T-cell (primary cell): ENCODE measurements around the gene RNPEP. TPM values are rescaled to one million over a fixed set of nuclear protein-coding genes. Genes with fewer than 3 reads are reported as not detected.

Source experiments
- ATAC-seq, 4 experiments: fragments of 200-7000 bp in 3 of 4; fragments of 150-1000 bp in 1 of 4; cut with Tn5 transposase; replicated peaks in 1 of 4; 1 replicate in 3 of 4; 2 replicates in 1 of 4; pipeline ENCODE4 v1.10.0; 2021; ENCODE audit warnings: moderate library complexity in 3 of 4, mild to moderate bottlenecking in 2 of 4, moderate number of reproducible peaks in 1 of 4
- CTCF ChIA-PET, 2 donors: fragments of 300-600 bp; sonication (Branson Sonifier 250); formaldehyde crosslinking; loops; one replicate each; lab custom pipeline; 2022; ENCODE audit warnings: antibody characterized with exemption in 2 of 2; lab: Charles Lee
- POLR2A ChIA-PET, 2 donors: fragments of 300-600 bp; sonication (Branson Sonifier 250); formaldehyde crosslinking; loops; one replicate each; lab custom pipeline; 2022; ENCODE audit warnings: antibody characterized with exemption in 2 of 2; lab: Charles Lee
- DNase-seq, 35 experiments: peaks; one replicate each; pipeline versions ENCODE4 v3.0.0 to v3.0.0-alpha.2; 2013 to 2023
- H3K27ac ChIP-seq: one replicate; pipeline ENCODE4 v1.5.1; 2013; ENCODE audit warnings: low read length
- H3K27me3 ChIP-seq, 2 experiments: replicated peaks in 1 of 2; 1 replicate in 1 of 2; 2 replicates in 1 of 2; pipeline versions ENCODE4 v1.6.1 to v1.7.0; 2013; ENCODE audit warnings: low read length in 1 of 2, mixed read lengths in 1 of 2; ENCODE audit not compliant: control insufficient read depth in 2 of 2, insufficient read depth in 2 of 2; ENCODE audit errors: extremely low read depth in 1 of 2
- H3K36me3 ChIP-seq, 2 donors: 1 replicate in 1 of 2; 2 replicates in 1 of 2; pipeline versions ENCODE4 v1.6.1 to v1.7.0; 2013; ENCODE audit warnings: low read length in 1 of 2; ENCODE audit not compliant: control insufficient read depth in 2 of 2, insufficient read depth in 1 of 2; ENCODE audit errors: extremely low read depth in 1 of 2
- H3K4me1 ChIP-seq, 2 experiments: 1 replicate in 1 of 2; 2 replicates in 1 of 2; pipeline versions ENCODE4 v1.6.1 to v1.7.0; 2013; ENCODE audit warnings: low read length in 2 of 2, mixed read lengths in 1 of 2; ENCODE audit not compliant: insufficient read depth in 2 of 2, control insufficient read depth in 1 of 2; ENCODE audit errors: extremely low read depth in 1 of 2
- H3K4me3 ChIP-seq, 2 donors: 1 replicate in 1 of 2; 2 replicates in 1 of 2; pipeline versions ENCODE4 v1.5.1 to v1.7.0; 2013; ENCODE audit warnings: mild to moderate bottlenecking in 2 of 2, low read length in 1 of 2, moderate library complexity in 1 of 2; ENCODE audit not compliant: control insufficient read depth in 1 of 2; ENCODE audit errors: extremely low read depth in 1 of 2
- H3K9me3 ChIP-seq: 2 replicates; pipeline ENCODE4 v1.7.0; 2013
- H3K27ac Mint-ChIP-seq, 2 donors: one replicate each; pipeline ENCODE4 v1.8.0; 2020 to 2021; ENCODE audit warnings: mild to moderate bottlenecking in 2 of 2, mixed read lengths in 2 of 2
- H3K27me3 Mint-ChIP-seq, 2 donors: one replicate each; pipeline ENCODE4 v1.8.0; 2021 to 2022; ENCODE audit warnings: mixed read lengths in 2 of 2
- H3K36me3 Mint-ChIP-seq: one replicate; pipeline ENCODE4 v1.8.0; 2021; ENCODE audit warnings: mixed read lengths
- H3K4me1 Mint-ChIP-seq, 3 donors: one replicate each; pipeline ENCODE4 v1.8.0; 2020 to 2022; ENCODE audit warnings: mixed read lengths in 3 of 3, mild to moderate bottlenecking in 1 of 3
- H3K4me3 Mint-ChIP-seq, 3 donors: one replicate each; pipeline ENCODE4 v1.8.0; 2020 to 2022; ENCODE audit warnings: mild to moderate bottlenecking in 3 of 3, mixed read lengths in 3 of 3, moderate library complexity in 3 of 3
- H3K9me3 Mint-ChIP-seq, 3 donors: one replicate each; pipeline ENCODE4 v1.8.0; 2020 to 2022; ENCODE audit warnings: mixed read lengths in 3 of 3
- WGBS: methylation state at CpG from one replicate; pipeline ENCODE4 v1.1.5; 2013; ENCODE audit warnings: missing lambda C conversion rate; ENCODE audit not compliant: insufficient coverage; 5-methylcytosine and 5-hydroxymethylcytosine counted together
- total RNA-seq, 35 experiments: library from RNA in 6 of 35; stranded (reverse) in 6 of 35; fragments of 120-200 nt in 1 of 35; gene quantifications; one replicate each; pipeline versions ENCODE4 v1.2.1 to v1.2.4 and lab custom pipeline; 2013 to 2026

Gene RNPEP
- total RNA-seq, 5 donors from 2014 or later (not counting 1 experiment from before 2014, with no cell fraction given): 20.1 to 30.4 (median 23.9) TPM

- no peaks in the 10 kb centered on the region for H3K4me1 ChIP-seq
- no peaks in the 10 kb centered on the region for H3K36me3 ChIP-seq
- H3K9me3 ChIP-seq: no peaks in the 10 kb centered on the region
- peaks cover 4% of the 10 kb centered on the region in 2 donors for H3K27me3 Mint-ChIP-seq
- no peaks in the 10 kb centered on the region for H3K36me3 Mint-ChIP-seq
- H3K4me3 Mint-ChIP-seq: no peak overlapping the region
- ATAC-seq (no peak), DNase-seq (no peak)
- POLR2A ChIA-PET: no interaction called here
- no peak overlapping the region for H3K27ac Mint-ChIP-seq
- no peaks in the 10 kb centered on the region for H3K4me1 Mint-ChIP-seq
- no peak overlapping the region for H3K27ac ChIP-seq
- H3K9me3 Mint-ChIP-seq: no peaks in the 10 kb centered on the region
- no peak overlapping the region for H3K4me3 ChIP-seq
- peaks cover 0 to 31% of the 10 kb centered on the region in 2 experiments for H3K27me3 ChIP-seq
- CTCF ChIA-PET: no interaction called here
- WGBS: no CpG with 5 or more reads among the region's 2 CpGs
Measured at GRCh38 chr1:202045705-202046104, 63.3 kb downstream of the RNPEP start.

- H3K4me3 ChIP-seq: no peak overlapping the region
- no peak for ATAC-seq
- Mint-ChIP-seq H3K4me1 (no peaks in the 10 kb centered on the region), H3K27me3 (peaks cover 4% of the 10 kb centered on the region in 2 donors), H3K4me3 (no peak overlapping the region), H3K9me3 (no peaks in the 10 kb centered on the region), H3K27ac (no peak overlapping the region), H3K36me3 (no peaks in the 10 kb centered on the region)
- POLR2A ChIA-PET: no interaction called here
- H3K4me1 ChIP-seq: no peaks in the 10 kb centered on the region
- H3K36me3 ChIP-seq: no peaks in the 10 kb centered on the region
- CTCF ChIA-PET: no interaction called here
- no peaks in the 10 kb centered on the region for H3K9me3 ChIP-seq
- DNase-seq: no peak
- no peak overlapping the region for H3K27ac ChIP-seq
- WGBS: 100% methylated on average over 1 of the region's 3 CpGs
- peaks cover 0 to 31% of the 10 kb centered on the region in 2 experiments for H3K27me3 ChIP-seq
Measured at GRCh38 chr1:202046227-202046626, 63.8 kb downstream of the RNPEP start.

GRCh38 chr1:202046748-202047708, 64.6 kb downstream of the RNPEP start:
- Histone ChIP-seq H3K4me3 (no peak overlapping the region), H3K36me3 (no peaks in the 10 kb centered on the region), H3K9me3 (no peaks in the 10 kb centered on the region), H3K27me3 (peaks cover 0 to 31% of the 10 kb centered on the region in 2 experiments), H3K27ac (no peak overlapping the region), H3K4me1 (no peaks in the 10 kb centered on the region)
- ChIA-PET POLR2A (no interaction called here), CTCF (no interaction called here)
- DNase-seq: no peak
- H3K36me3 Mint-ChIP-seq: no peaks in the 10 kb centered on the region
- H3K9me3 Mint-ChIP-seq: no peaks in the 10 kb centered on the region
- WGBS: 67% methylated on average over 4 of the region's 5 CpGs
- H3K4me3 Mint-ChIP-seq: no peak overlapping the region
- H3K4me1 Mint-ChIP-seq: no peaks in the 10 kb centered on the region
- peaks cover 3 to 4% of the 10 kb centered on the region in 2 donors for H3K27me3 Mint-ChIP-seq
- H3K27ac Mint-ChIP-seq: no peak overlapping the region
- no peak for ATAC-seq

- Mint-ChIP-seq H3K9me3 (no peaks in the 10 kb centered on the region), H3K4me3 (no peak overlapping the region), H3K27ac (no peak overlapping the region), H3K4me1 (no peaks in the 10 kb centered on the region), H3K36me3 (no peaks in the 10 kb centered on the region), H3K27me3 (peaks cover 3 to 4% of the 10 kb centered on the region in 2 donors)
- H3K36me3 ChIP-seq: no peaks in the 10 kb centered on the region
- WGBS: no CpG with 5 or more reads among the region's 4 CpGs
- CTCF ChIA-PET: no interaction called here
- DNase-seq: no peak
- POLR2A ChIA-PET: no interaction called here
- H3K4me3 ChIP-seq: no peak overlapping the region
- H3K9me3 ChIP-seq: no peaks in the 10 kb centered on the region
- ATAC-seq: no peak
- H3K27ac ChIP-seq: no peak overlapping the region
- no peaks in the 10 kb centered on the region for H3K4me1 ChIP-seq
- peaks cover 0 to 26% of the 10 kb centered on the region in 2 experiments for H3K27me3 ChIP-seq
Measured at GRCh38 chr1:202047977-202048376, 65.5 kb downstream of the RNPEP start.

- CTCF ChIA-PET: interaction anchor here in 1 of 2 donors (0.7 kb wide), 1 partner anchor 555 kb away, joined by 4 read pairs; no protein-coding TSS in a partner anchor
- H3K4me3 ChIP-seq: no peak overlapping the region
- H3K9me3 Mint-ChIP-seq: no peaks in the 10 kb centered on the region
- POLR2A ChIA-PET: no interaction called here
- 100% methylated on average over 1 of the region's 5 CpGs for WGBS
- no peaks in the 10 kb centered on the region for H3K4me1 Mint-ChIP-seq
- peaks cover 0 to 29% of the 10 kb centered on the region in 2 experiments for H3K27me3 ChIP-seq
- H3K27me3 Mint-ChIP-seq: peaks cover 3 to 4% of the 10 kb centered on the region in 2 donors
- no peaks in the 10 kb centered on the region for H3K4me1 ChIP-seq
- H3K9me3 ChIP-seq: no peaks in the 10 kb centered on the region
- no peak for DNase-seq
- no peaks in the 10 kb centered on the region for H3K36me3 Mint-ChIP-seq
- H3K36me3 ChIP-seq: no peaks in the 10 kb centered on the region
- no peak overlapping the region for H3K27ac Mint-ChIP-seq
- no peak for ATAC-seq
- H3K27ac ChIP-seq: no peak overlapping the region
- no peak overlapping the region for H3K4me3 Mint-ChIP-seq
Measured at GRCh38 chr1:202049129-202049528, 66.7 kb downstream of the RNPEP start.

- DNase-seq: no peak
- Histone ChIP-seq H3K9me3 (no peaks in the 10 kb centered on the region), H3K4me1 (no peaks in the 10 kb centered on the region), H3K27me3 (peaks cover 0 to 14% of the 10 kb centered on the region in 2 experiments), H3K27ac (no peak overlapping the region), H3K36me3 (no peaks in the 10 kb centered on the region), H3K4me3 (no peak overlapping the region)
- ATAC-seq: no peak
- no peaks in the 10 kb centered on the region for H3K9me3 Mint-ChIP-seq
- CTCF ChIA-PET: no interaction called here
- H3K27me3 Mint-ChIP-seq: no peaks in the 10 kb centered on the region
- no peak overlapping the region for H3K27ac Mint-ChIP-seq
- POLR2A ChIA-PET: no interaction called here
- no peaks in the 10 kb centered on the region for H3K4me1 Mint-ChIP-seq
- 100% methylated on average over 1 of the region's 7 CpGs for WGBS
- no peaks in the 10 kb centered on the region for H3K36me3 Mint-ChIP-seq
- H3K4me3 Mint-ChIP-seq: no peak overlapping the region
Measured at GRCh38 chr1:202054094-202054493, 71.6 kb downstream of the RNPEP start.
